Globus pallidus (tissue), 1 donor: ENCODE measurements around the gene ARHGAP25.

ENCODE experiments used
- DNase-seq: peaks from one replicate; pipeline ENCODE4 v3.0.0-alpha.2; 2015; ENCODE audit warnings: low spot score

Gene ARHGAP25

DNA sequence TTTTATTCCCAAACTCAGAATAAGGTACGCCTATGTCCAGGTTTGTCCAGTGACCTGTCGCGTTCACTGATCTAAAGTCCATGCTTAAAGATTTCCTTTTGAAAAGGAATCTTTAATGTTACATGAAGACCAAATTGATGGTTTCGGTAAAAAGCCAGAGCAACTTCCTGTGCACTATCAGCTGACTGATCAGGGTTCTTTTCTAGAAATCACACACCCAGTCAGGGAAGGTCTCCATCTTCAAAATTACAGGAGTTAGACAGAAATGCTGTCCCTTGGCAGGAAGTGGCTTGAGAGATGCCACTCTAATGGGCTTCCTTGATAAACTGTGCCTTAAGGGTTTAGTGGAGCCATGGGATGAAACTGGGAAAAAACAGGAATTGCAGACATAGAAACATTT, 14.7 kb upstream of the ARHGAP25 start:
- DNase-seq: no peak

GRCh38 chr2:68720665-68721064, 13.9 kb upstream of the ARHGAP25 start:
- no peak for DNase-seq

- no peak for DNase-seq
Measured at GRCh38 chr2:68721482-68722101, 13.0 kb upstream of the ARHGAP25 start.

DNA sequence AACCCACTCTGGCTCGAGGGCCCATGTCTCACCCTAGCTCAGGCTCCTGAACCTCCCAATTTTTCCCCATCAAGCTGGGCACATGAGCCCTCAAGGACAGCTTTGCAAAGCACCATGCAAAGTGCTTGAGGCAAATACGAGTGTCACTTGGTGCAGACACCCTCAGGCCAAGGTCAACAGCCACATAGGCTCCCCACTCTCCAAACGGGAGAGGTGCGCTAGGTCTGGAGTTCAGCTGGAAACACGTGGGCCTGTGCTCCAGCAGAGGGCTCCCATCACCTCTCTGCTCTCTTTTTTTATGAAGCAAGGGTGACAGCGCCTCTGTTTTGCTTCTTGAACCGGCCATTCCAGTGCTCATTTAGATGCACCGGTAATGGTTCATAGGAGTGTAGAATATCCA, 11.9 kb upstream of the ARHGAP25 start:
- no peak for DNase-seq

GRCh38 chr2:68723181-68723580, 11.4 kb upstream of the ARHGAP25 start:
- no peak for DNase-seq

DNA sequence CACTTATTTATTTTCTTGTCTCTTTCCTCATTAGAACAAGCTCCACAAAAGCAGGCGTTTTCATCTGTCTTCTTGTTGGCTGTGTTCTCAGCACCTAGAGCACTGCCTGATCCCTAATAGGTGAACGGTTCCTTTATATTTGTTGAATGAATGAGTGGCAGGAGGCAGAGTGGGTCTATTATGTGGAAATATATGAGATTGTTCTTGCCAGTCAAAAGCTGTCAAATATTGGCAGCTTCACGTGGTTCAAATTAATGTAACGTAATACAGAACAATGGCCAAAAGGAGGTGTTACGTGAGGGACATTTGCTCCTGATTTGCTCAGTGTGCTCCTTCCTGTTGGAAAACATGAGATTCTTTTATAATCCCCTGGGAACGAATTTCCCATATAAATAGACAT, 8.5 kb upstream of the ARHGAP25 start:
- no peak for DNase-seq

- no peak for DNase-seq
Measured at GRCh38 chr2:68726608-68727367, 7.8 kb upstream of the ARHGAP25 start.

DNA sequence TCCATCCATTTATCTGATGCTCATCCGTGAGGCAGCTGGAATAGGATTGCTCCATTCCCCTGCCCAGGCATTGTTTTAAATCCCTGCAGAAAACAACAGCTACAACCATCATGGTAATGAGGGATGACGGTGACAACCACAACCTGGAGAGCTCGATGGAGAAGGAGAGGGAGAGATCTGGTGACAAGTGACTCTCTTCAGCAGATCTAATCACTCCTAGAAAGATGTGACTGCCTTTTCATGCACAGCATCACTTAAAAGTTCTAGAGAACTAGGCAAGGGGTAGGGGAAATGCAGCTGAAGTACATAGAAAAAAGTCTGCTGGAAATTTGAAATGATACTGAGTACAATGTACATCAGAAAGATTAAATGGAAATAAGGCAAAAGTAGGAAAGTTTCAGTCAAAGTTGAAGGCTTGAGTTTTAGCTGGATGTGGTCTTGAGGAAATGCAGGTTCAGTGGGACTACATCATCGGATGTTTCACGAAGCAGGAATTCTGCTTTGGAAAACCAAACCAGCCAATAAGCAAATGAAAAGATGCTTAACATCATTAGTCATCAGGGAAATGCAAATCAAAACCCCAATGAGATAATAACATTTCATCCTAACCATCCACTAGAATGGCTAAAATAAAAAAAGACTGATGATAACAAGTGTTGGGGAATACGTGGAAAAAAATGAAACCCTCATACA, 6.8 kb upstream of the ARHGAP25 start:
- DNase-seq: no peak

- DNase-seq: no peak
Measured at GRCh38 chr2:68730828-68731227, 3.8 kb upstream of the ARHGAP25 start.

- DNase-seq: no peak
Measured at GRCh38 chr2:68732036-68732932, 2.3 kb upstream of the ARHGAP25 start.

GRCh38 chr2:68733365-68733764, 1.2 kb upstream of the ARHGAP25 start:
- DNase-seq: no peak

GRCh38 chr2:68734176-68734575, 435 bp upstream of the ARHGAP25 start:
- DNase-seq: no peak

- no peak for DNase-seq
Measured at GRCh38 chr2:68736086-68736485, 1.5 kb downstream of the ARHGAP25 start.

GRCh38 chr2:68737711-68738110, 3.1 kb downstream of the ARHGAP25 start:
- no peak for DNase-seq

- DNase-seq: no peak
Measured at GRCh38 chr2:68738906-68739594, 4.4 kb downstream of the ARHGAP25 start.

- DNase-seq: no peak
Measured at GRCh38 chr2:68739595-68740399, 5.2 kb downstream of the ARHGAP25 start.

DNA sequence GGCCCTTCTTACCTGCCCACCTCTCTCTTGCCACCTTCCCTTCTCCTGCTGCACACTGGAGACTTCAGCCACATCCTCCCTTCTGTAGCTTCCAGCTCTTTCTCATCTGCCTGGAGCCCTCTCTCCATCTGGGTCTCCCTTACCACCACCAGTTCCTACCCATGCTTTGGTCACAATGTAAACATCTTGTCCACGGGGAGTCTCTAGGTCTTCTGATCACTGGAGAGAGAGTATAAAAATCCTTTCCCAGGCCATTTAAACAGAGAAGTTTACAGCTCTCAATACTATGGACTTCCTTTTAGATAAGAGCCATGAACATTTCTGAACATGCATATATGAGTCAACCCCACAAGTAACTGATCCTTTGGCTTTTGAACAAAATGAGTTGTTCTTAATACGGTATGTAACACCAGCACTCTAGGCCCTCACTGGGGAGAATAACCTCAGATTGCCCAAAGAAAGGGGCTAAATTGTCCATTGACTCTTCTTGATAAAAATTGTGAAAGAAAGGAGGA, 5.8 kb downstream of the ARHGAP25 start:
- no peak for DNase-seq

GRCh38 chr2:68741238-68741637, 6.6 kb downstream of the ARHGAP25 start:
- DNase-seq: no peak

- no peak for DNase-seq
Measured at GRCh38 chr2:68741805-68742306, 7.2 kb downstream of the ARHGAP25 start.
